ENCODE data around the gene KLK13. TPM values are rescaled to one million over a fixed set of nuclear protein-coding genes. Genes with fewer than 3 reads are reported as not detected.
A peak's percentile ranks its signal among the peaks of the same experiment; 100 is the strongest.

KLK13 gene
- not detected for total RNA-seq
- polyA plus RNA-seq = under 1 TPM in 1 of 2 donors, not detected in 1; 0.36 TPM
- long read RNA-seq, donor 1 = 0 reads
- long read RNA-seq, donor 2 = 0 reads

DNA sequence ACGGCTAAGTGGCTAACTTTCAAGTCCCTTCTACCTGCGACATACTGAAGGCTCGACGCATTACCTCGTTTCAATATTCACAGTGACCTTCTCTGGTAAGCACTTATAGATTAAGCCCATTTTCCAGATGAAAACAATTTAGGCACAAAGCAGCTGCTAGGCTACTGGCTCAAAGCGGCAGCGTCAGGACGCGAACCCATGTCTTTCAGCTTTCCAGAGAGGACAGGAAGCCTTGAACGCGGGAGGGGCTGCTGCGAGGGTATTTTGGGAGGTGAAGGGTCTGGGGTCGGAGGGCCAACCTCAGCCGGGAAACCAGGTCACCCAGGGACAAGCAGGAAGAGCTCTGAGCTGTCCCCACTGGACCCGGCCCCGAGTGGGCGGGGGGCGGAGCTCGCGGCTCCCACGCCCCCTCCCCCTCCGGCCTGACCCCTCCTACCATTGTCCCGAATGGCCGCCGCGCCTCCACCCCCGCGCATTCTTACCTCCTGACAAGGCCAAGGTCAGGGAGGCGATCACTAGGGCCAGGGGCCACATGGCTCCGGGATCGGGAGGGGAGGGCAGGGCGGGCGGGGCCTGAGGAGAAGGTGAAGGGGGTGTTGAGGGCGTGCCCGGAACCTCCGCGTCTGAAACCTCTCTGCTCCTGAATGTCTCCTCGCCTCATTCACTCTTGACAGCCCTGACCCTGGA lies at the start of gene KLK13:
Gene KLK13 (minus strand): TSS at position 559 of the 687 bp plus-strand sequence. CDS start 25 bp downstream, at position 534.
- no peak within 1 kb of the TSS for H3K4me3 ChIP-seq (ENCODE audit: low read length in 2 of 2)

DNA sequence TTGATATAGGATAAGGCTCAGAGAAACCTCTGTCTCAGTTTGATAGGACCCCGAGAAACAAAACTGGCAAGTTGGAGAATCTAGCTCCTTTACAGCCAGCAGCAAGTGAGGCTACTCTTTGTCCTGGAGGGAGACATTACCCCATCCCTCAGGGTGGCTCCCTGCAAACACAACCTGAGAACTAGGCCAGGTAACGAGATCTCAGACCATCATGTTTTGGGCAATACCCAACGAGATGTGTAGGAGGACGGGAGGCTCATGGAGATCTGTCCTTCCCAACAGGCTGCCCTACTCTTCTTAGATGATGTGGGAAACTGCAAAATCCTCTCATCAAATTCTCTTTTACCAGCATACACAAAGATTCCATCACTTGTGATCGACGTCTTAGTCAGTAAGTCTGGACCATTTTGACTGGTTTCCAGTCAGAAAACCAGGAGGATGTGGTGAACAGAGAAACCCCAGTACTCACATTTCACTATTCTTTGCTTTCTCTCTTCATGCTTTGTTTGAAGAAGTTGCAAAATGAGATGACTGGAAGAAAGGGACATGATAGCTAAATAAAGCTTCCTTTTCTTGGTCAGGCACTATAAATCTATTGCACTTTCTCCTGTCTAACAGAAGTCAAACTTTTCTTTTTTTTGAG lies 49.3 kb upstream of the KLK13 start:
- no peaks in the 10 kb centered on the region for H3K4me1 ChIP-seq (ENCODE audit: control insufficient read depth in 1 of 2, insufficient read depth in 2 of 2, low read length in 2 of 2)
- H3K9me3 ChIP-seq (ENCODE audit: control insufficient read depth, low read length) = peaks cover 1% of the 10 kb centered on the region
- no peak overlapping the region for H3K27ac ChIP-seq (ENCODE audit: low read depth in 1 of 2, low read length in 2 of 2)
- peaks cover 0 to 6% of the 10 kb centered on the region in 2 donors for H3K27me3 ChIP-seq (ENCODE audit: control insufficient read depth in 1 of 2, insufficient read depth in 2 of 2, low read length in 1 of 2)
- no peaks in the 10 kb centered on the region for H3K36me3 ChIP-seq (ENCODE audit: control insufficient read depth in 1 of 2, insufficient read depth in 2 of 2, low read length in 1 of 2)
- WGBS, 2 donors = 74 to 78% methylated on average over 6 of the region's 6 CpGs
- no peak overlapping the region for H3K4me3 ChIP-seq (ENCODE audit: low read length in 2 of 2)
- no peak for DNase-seq
- ATAC-seq (ENCODE audit: low FRiP score) = no peak
- intact Hi-C loops (cut with DNase I) = loop anchor here in 1 of 2 donors (10.0 kb wide), 1 partner anchor 309 kb away; no protein-coding TSS in a partner anchor

More for the DNA sequence above, at the start of gene KLK13:
- Histone ChIP-seq H3K27ac (ENCODE audit: low read depth in 1 of 2, low read length in 2 of 2) (no peak within 1 kb of the TSS), H3K4me1 (ENCODE audit: control insufficient read depth in 1 of 2, insufficient read depth in 2 of 2, low read length in 2 of 2) (no peaks in the 10 kb centered on the region), H3K36me3 (ENCODE audit: control insufficient read depth in 1 of 2, insufficient read depth in 2 of 2, low read length in 1 of 2) (no peaks in the 10 kb centered on the region), H3K9me3 (ENCODE audit: control insufficient read depth, low read length) (no peaks in the 10 kb centered on the region), H3K27me3 (ENCODE audit: control insufficient read depth in 1 of 2, insufficient read depth in 2 of 2, low read length in 1 of 2) (no peaks in the 10 kb centered on the region)
- peak; percentile 30 for ATAC-seq (ENCODE audit: low FRiP score)
- WGBS, 2 donors = 13 to 14% methylated on average over 37 to 38 of the region's 38 CpGs
- DNase-seq = no peak
- intact Hi-C loops (cut with DNase I) = no loop called here

GRCh38 chr19:51111606-51112005 lies 46.7 kb upstream of the KLK13 start:
- H3K4me3 ChIP-seq (ENCODE audit: low read length in 2 of 2) = no peak overlapping the region
- ATAC-seq (ENCODE audit: low FRiP score) = no peak

GRCh38 chr19:51110666-51110971 lies 45.7 kb upstream of the KLK13 start:
- DNase-seq (no peak), ATAC-seq (ENCODE audit: low FRiP score) (no peak)
- Histone ChIP-seq H3K36me3 (ENCODE audit: control insufficient read depth in 1 of 2, insufficient read depth in 2 of 2, low read length in 1 of 2) (no peaks in the 10 kb centered on the region), H3K27ac (ENCODE audit: low read depth in 1 of 2, low read length in 2 of 2) (no peak overlapping the region), H3K9me3 (ENCODE audit: control insufficient read depth, low read length) (peaks cover 1% of the 10 kb centered on the region), H3K4me3 (ENCODE audit: low read length in 2 of 2) (no peak overlapping the region), H3K27me3 (ENCODE audit: control insufficient read depth in 1 of 2, insufficient read depth in 2 of 2, low read length in 1 of 2) (peaks cover 0 to 3% of the 10 kb centered on the region in 2 donors), H3K4me1 (ENCODE audit: control insufficient read depth in 1 of 2, insufficient read depth in 2 of 2, low read length in 2 of 2) (no peaks in the 10 kb centered on the region)
- intact Hi-C loops (cut with DNase I) = loop anchor here in 1 of 2 donors (10.0 kb wide), 1 partner anchor 306 kb away; no protein-coding TSS in a partner anchor
- 62 to 72% methylated on average over 1 of the region's 1 CpG for WGBS, 2 donors

More at GRCh38 chr19:51111606-51112005, 46.7 kb upstream of the KLK13 start:
- no peaks in the 10 kb centered on the region for H3K4me1 ChIP-seq (ENCODE audit: control insufficient read depth in 1 of 2, insufficient read depth in 2 of 2, low read length in 2 of 2)
- WGBS, 2 donors = 35 to 42% methylated on average over 6 of the region's 6 CpGs
- intact Hi-C loops (cut with DNase I) = loop anchor here in 1 of 2 donors (10.0 kb wide), 1 partner anchor 307 kb away; no protein-coding TSS in a partner anchor
- H3K27ac ChIP-seq (ENCODE audit: low read depth in 1 of 2, low read length in 2 of 2) = no peak overlapping the region
- H3K9me3 ChIP-seq (ENCODE audit: control insufficient read depth, low read length) = peaks cover 1% of the 10 kb centered on the region
- H3K36me3 ChIP-seq (ENCODE audit: control insufficient read depth in 1 of 2, insufficient read depth in 2 of 2, low read length in 1 of 2) = no peaks in the 10 kb centered on the region
- peak; percentile 26 to 46 for DNase-seq
- H3K27me3 ChIP-seq (ENCODE audit: control insufficient read depth in 1 of 2, insufficient read depth in 2 of 2, low read length in 1 of 2) = peaks cover 0 to 6% of the 10 kb centered on the region in 2 donors

DNA sequence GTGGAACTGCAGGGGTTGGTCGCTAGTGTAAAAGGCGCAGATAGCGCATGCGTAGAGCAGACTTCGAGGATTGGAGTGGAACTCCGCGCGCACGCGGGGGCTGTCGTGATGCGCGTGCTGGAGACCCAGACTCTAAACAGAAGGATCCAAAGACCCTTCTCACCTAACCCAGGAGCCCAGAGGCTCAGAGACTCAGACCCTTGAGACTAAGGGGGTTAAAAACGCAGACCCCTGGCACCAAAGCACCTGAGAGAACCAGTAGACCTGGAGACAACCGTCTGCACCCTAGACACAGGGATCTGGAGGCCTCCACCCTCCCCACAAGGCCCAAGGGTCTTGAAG lies 43.9 kb upstream of the KLK13 start:
- Histone ChIP-seq H3K36me3 (ENCODE audit: control insufficient read depth in 1 of 2, insufficient read depth in 2 of 2, low read length in 1 of 2) (peaks cover 0 to 4% of the 10 kb centered on the region in 2 donors), H3K27ac (ENCODE audit: low read depth in 1 of 2, low read length in 2 of 2) (no peak overlapping the region), H3K9me3 (ENCODE audit: control insufficient read depth, low read length) (peaks cover 1% of the 10 kb centered on the region), H3K27me3 (ENCODE audit: control insufficient read depth in 1 of 2, insufficient read depth in 2 of 2, low read length in 1 of 2) (peaks cover 0 to 2% of the 10 kb centered on the region in 2 donors), H3K4me1 (ENCODE audit: control insufficient read depth in 1 of 2, insufficient read depth in 2 of 2, low read length in 2 of 2) (no peaks in the 10 kb centered on the region), H3K4me3 (ENCODE audit: low read length in 2 of 2) (peak overlapping the region in 1 of 2 donors; percentile 56)
- no peak for DNase-seq
- WGBS, 2 donors = 1 to 3% methylated on average over 15 of the region's 15 CpGs
- intact Hi-C loops (cut with DNase I) = loop anchor here (1.0 to 5.0 kb wide), 2 partner anchors 486 to 489 kb away; no protein-coding TSS in a partner anchor
- peak; percentile 67 for ATAC-seq (ENCODE audit: low FRiP score)

- peaks cover 0 to 2% of the 10 kb centered on the region in 2 donors for H3K27me3 ChIP-seq (ENCODE audit: control insufficient read depth in 1 of 2, insufficient read depth in 2 of 2, low read length in 1 of 2)
- peaks cover 1% of the 10 kb centered on the region for H3K9me3 ChIP-seq (ENCODE audit: control insufficient read depth, low read length)
- intact Hi-C loops (cut with DNase I) = loop anchor here (1.0 to 5.0 kb wide), 2 partner anchors 486 to 489 kb away; no protein-coding TSS in a partner anchor
- no peaks in the 10 kb centered on the region for H3K4me1 ChIP-seq (ENCODE audit: control insufficient read depth in 1 of 2, insufficient read depth in 2 of 2, low read length in 2 of 2)
- peaks cover 0 to 4% of the 10 kb centered on the region in 2 donors for H3K36me3 ChIP-seq (ENCODE audit: control insufficient read depth in 1 of 2, insufficient read depth in 2 of 2, low read length in 1 of 2)
- no peak within 1 kb of the TSS for H3K27ac ChIP-seq (ENCODE audit: low read depth in 1 of 2, low read length in 2 of 2)
- WGBS, 2 donors = 0% methylated on average over 43 of the region's 43 CpGs
- DNase-seq (peak; percentile 98 to 99), ATAC-seq (ENCODE audit: low FRiP score) (peak; percentile 99)
- H3K4me3 ChIP-seq (ENCODE audit: low read length in 2 of 2) = peak within 1 kb of the TSS; percentile 49 to 65
Measured at GRCh38 chr19:51108066-51108804, 43.3 kb upstream of the KLK13 start, which contains the start of gene CTU1. Gene CTU1, minus strand, starts transcription at chr19:51108409. Its CDS starts 3,840 bp downstream, at chr19:51104569.

- 18 to 21% methylated on average over 18 of the region's 18 CpGs for whole genome bisulfite sequencing, 2 donors
- ATAC-seq (ENCODE audit: low FRiP score) = no peak
Measured at GRCh38 chr19:51107406-51108065, 42.6 kb upstream of the KLK13 start.

GRCh38 chr19:51103926-51104341 lies 39.0 kb upstream of the KLK13 start:
- 68 to 76% methylated on average over 45 to 49 of the region's 49 CpGs for WGBS, 2 donors
- H3K9me3 ChIP-seq (ENCODE audit: control insufficient read depth, low read length) = no peaks in the 10 kb centered on the region
- DNase-seq (no peak), ATAC-seq (ENCODE audit: low FRiP score) (no peak)
- no peak overlapping the region for H3K27ac ChIP-seq (ENCODE audit: low read depth in 1 of 2, low read length in 2 of 2)
- no peak overlapping the region for H3K4me3 ChIP-seq (ENCODE audit: low read length in 2 of 2)
- intact Hi-C loops (cut with DNase I) = no loop called here
- H3K36me3 ChIP-seq (ENCODE audit: control insufficient read depth in 1 of 2, insufficient read depth in 2 of 2, low read length in 1 of 2) = peaks cover 0 to 4% of the 10 kb centered on the region in 2 donors
- no peaks in the 10 kb centered on the region for H3K27me3 ChIP-seq (ENCODE audit: control insufficient read depth in 1 of 2, insufficient read depth in 2 of 2, low read length in 1 of 2)
- H3K4me1 ChIP-seq (ENCODE audit: control insufficient read depth in 1 of 2, insufficient read depth in 2 of 2, low read length in 2 of 2) = no peaks in the 10 kb centered on the region

More at GRCh38 chr19:51107406-51108065, 42.6 kb upstream of the KLK13 start:
- DNase-seq = no peak
- Histone ChIP-seq H3K36me3 (ENCODE audit: control insufficient read depth in 1 of 2, insufficient read depth in 2 of 2, low read length in 1 of 2) (peaks cover 0 to 4% of the 10 kb centered on the region in 2 donors), H3K27me3 (ENCODE audit: control insufficient read depth in 1 of 2, insufficient read depth in 2 of 2, low read length in 1 of 2) (peaks cover 0 to 2% of the 10 kb centered on the region in 2 donors), H3K4me1 (ENCODE audit: control insufficient read depth in 1 of 2, insufficient read depth in 2 of 2, low read length in 2 of 2) (no peaks in the 10 kb centered on the region), H3K9me3 (ENCODE audit: control insufficient read depth, low read length) (peaks cover 1% of the 10 kb centered on the region), H3K4me3 (ENCODE audit: low read length in 2 of 2) (peak overlapping the region; percentile 49 to 65), H3K27ac (ENCODE audit: low read depth in 1 of 2, low read length in 2 of 2) (no peak overlapping the region)
- intact Hi-C loops (cut with DNase I) = loop anchor here (1.0 to 5.0 kb wide), 2 partner anchors 487 to 490 kb away; no protein-coding TSS in a partner anchor

All from aorta (tissue), 5 donors.